COLO668 (cell line): ENCODE measurements around the gene KIAA0232.
"Not testable (repeated sequence)": the region's sequence is repeated elsewhere in the genome, so short reads cannot be mapped to it uniquely, and the experiment has no call there.

Experiments used
- DNase-seq: peaks from one replicate; lab custom pipeline; 2025; ENCODE audit not compliant: unreplicated experiment; lab: John Stamatoyannopoulos, UW

The KIAA0232 gene

GRCh38 chr4:6900181-6900812 is 117.8 kb downstream of the KIAA0232 start:
- no peak for DNase-seq

- no peak for DNase-seq
Measured at GRCh38 chr4:6900956-6901355, 118.4 kb downstream of the KIAA0232 start.

- DNase-seq = no peak
Measured at GRCh38 chr4:6901669-6902317, 119.3 kb downstream of the KIAA0232 start.

GRCh38 chr4:6902318-6903042 is 120.0 kb downstream of the KIAA0232 start:
- no peak for DNase-seq

GRCh38 chr4:6905516-6906445 is 123.3 kb downstream of the KIAA0232 start:
- no peak for DNase-seq

GRCh38 chr4:6906486-6906885 is 124.0 kb downstream of the KIAA0232 start:
- DNase-seq = not testable (repeated sequence)

- peak; percentile 70 for DNase-seq
Measured at GRCh38 chr4:6907658-6908191, 125.2 kb downstream of the KIAA0232 start.

- DNase-seq = no peak
Measured at GRCh38 chr4:6908432-6909112, 126.0 kb downstream of the KIAA0232 start.

GRCh38 chr4:6909113-6909969 is 126.8 kb downstream of the KIAA0232 start, which contains the start of gene TBC1D14:
TBC1D14 (plus strand) TSS chr4:6909826; CDS start chr4:6923390, 13,564 bp downstream.
- DNase-seq = peak; percentile 87

- peak; percentile 81 for DNase-seq
Measured at GRCh38 chr4:6909970-6910339, 127.4 kb downstream of the KIAA0232 start.

- DNase-seq = peak; percentile 25
Measured at GRCh38 chr4:6910340-6910959, 127.9 kb downstream of the KIAA0232 start.

GRCh38 chr4:6910960-6911874 is 128.7 kb downstream of the KIAA0232 start:
- DNase-seq = no peak

- DNase-seq = not testable (repeated sequence)
Measured at GRCh38 chr4:6911917-6912316, 129.4 kb downstream of the KIAA0232 start.

- DNase-seq = no peak
Measured at GRCh38 chr4:6912441-6912840, 129.9 kb downstream of the KIAA0232 start.

GRCh38 chr4:6913350-6913905 is 130.9 kb downstream of the KIAA0232 start:
- no peak for DNase-seq

GRCh38 chr4:6914448-6914847 is 131.9 kb downstream of the KIAA0232 start:
- no peak for DNase-seq
